PFSK-1 (cell line): ENCODE measurements around the gene NEDD9.

Experiments
- FOXP2 ChIP-seq: optimal IDR thresholded peaks from 2 replicates; pipeline ENCODE3; 2011; ENCODE audit warnings: borderline replicate concordance, control low read depth, inconsistent platforms; ENCODE audit not compliant: insufficient read depth; ENCODE audit errors: extremely low read length, extremely low read depth
- POLR2AphosphoS5 ChIP-seq: IDR thresholded peaks from 2 replicates; pipeline ENCODE4 v1.6.1; 2012; ENCODE audit warnings: low read depth, mild to moderate bottlenecking, control low read depth, low read length, moderate library complexity
- SIN3A ChIP-seq: IDR thresholded peaks from 2 replicates; pipeline ENCODE4 v1.6.1; 2012; ENCODE audit warnings: mild to moderate bottlenecking, low read length, moderate library complexity, borderline replicate concordance; ENCODE audit not compliant: insufficient read depth
- TAF1 ChIP-seq: IDR thresholded peaks from 2 replicates; pipeline ENCODE4 v1.6.1; 2012; ENCODE audit warnings: low read length, control low read depth, borderline replicate concordance; ENCODE audit not compliant: insufficient read depth
- TF ChIP-seq, protein P1 (sequence below), 2 experiments: IDR thresholded peaks; 2 replicates each; pipeline versions ENCODE4 v1.6.1 to v1.8.0; 2011 to 2012; ENCODE audit warnings: low read depth in 2 of 2, low read length in 2 of 2, control low read depth in 1 of 2, inconsistent platforms in 1 of 2, mild to moderate bottlenecking in 1 of 2, moderate library complexity in 1 of 2; ENCODE audit not compliant: insufficient read depth in 1 of 2

Gene NEDD9

DNA sequence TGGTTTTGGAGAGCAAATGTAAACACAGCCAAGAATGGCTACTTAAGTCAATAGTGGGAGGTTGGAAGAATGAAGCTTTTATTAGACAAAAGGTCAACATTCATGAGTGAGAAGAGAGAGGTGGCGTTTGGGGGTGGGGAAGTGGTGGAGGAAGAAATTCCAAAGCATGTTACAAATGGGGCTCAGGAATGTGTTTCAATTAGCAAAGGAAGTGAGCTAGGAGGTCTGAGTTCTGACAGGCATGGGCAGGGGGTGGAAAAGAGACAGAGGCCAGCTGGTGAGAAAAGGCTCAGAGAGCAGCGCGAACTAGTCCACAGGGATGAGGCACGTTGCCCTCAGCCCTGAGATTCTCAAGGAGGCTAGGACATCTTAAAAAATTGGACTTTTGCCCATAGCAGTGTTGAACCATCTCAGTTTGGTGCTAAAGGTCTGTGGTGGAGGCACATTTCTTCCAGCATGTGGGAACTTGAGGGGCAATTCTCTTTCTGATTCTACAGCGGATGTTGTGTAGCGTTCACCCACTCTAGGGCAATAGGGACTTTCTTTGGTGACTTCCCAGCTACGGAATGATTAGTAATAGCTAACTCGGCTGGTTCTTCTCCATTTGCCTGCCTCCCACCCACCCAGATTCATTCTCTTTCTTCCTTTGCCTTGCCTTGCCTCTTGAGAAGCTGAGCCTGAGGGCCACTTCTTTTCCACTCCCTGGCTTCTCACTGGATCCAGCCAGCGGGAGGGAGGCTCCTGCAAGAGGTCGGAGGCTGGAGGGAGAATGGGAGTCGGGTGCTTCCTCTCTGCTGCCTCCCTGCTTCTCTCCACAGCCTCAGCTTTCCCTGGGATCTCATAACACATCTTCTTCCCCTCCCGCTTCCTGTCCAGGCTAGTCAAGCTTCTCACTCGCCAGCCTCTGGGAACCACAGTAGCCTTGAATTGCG lies 45.1 kb upstream of the NEDD9 start:
- no peak for TF ChIP-seq FOXP2
- TF ChIP-seq SIN3A, result no peak; the same call in 1 of the 2 replicates
- no peak for TF ChIP-seq POLR2AphosphoS5
- TF ChIP-seq, protein P1, sequence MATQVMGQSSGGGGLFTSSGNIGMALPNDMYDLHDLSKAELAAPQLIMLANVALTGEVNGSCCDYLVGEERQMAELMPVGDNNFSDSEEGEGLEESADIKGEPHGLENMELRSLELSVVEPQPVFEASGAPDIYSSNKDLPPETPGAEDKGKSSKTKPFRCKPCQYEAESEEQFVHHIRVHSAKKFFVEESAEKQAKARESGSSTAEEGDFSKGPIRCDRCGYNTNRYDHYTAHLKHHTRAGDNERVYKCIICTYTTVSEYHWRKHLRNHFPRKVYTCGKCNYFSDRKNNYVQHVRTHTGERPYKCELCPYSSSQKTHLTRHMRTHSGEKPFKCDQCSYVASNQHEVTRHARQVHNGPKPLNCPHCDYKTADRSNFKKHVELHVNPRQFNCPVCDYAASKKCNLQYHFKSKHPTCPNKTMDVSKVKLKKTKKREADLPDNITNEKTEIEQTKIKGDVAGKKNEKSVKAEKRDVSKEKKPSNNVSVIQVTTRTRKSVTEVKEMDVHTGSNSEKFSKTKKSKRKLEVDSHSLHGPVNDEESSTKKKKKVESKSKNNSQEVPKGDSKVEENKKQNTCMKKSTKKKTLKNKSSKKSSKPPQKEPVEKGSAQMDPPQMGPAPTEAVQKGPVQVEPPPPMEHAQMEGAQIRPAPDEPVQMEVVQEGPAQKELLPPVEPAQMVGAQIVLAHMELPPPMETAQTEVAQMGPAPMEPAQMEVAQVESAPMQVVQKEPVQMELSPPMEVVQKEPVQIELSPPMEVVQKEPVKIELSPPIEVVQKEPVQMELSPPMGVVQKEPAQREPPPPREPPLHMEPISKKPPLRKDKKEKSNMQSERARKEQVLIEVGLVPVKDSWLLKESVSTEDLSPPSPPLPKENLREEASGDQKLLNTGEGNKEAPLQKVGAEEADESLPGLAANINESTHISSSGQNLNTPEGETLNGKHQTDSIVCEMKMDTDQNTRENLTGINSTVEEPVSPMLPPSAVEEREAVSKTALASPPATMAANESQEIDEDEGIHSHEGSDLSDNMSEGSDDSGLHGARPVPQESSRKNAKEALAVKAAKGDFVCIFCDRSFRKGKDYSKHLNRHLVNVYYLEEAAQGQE (IDR thresholded peaks at IDR 0.05; ENCODE audit: insufficient read depth in 1 of 2, low read depth in 2 of 2, low read length in 2 of 2), result no peak
- TF ChIP-seq TAF1, result no peak

DNA sequence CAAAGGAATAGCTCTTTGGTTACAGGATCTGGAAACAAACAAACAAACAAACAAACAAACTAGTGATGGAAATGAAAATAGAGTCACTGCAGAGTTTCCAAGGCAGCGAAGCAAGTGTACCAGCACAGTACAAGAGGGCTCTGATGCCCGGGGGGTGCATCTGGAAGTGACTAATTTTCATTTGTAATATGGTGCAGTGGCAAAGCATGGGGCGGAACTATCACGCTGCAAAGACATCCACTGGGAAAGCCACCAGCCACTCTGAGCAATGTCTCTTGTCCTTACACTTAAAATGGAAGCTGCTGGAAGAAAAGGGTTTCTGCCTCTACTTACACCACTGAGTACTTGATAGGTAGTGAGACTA lies 44.4 kb upstream of the NEDD9 start:
- TF ChIP-seq TAF1 (no peak), SIN3A (no peak), POLR2AphosphoS5 (no peak), FOXP2 (no peak)
- TF ChIP-seq, protein P1 (IDR thresholded peaks at IDR 0.05; ENCODE audit: insufficient read depth in 1 of 2, low read depth in 2 of 2, low read length in 2 of 2), result no peak

DNA sequence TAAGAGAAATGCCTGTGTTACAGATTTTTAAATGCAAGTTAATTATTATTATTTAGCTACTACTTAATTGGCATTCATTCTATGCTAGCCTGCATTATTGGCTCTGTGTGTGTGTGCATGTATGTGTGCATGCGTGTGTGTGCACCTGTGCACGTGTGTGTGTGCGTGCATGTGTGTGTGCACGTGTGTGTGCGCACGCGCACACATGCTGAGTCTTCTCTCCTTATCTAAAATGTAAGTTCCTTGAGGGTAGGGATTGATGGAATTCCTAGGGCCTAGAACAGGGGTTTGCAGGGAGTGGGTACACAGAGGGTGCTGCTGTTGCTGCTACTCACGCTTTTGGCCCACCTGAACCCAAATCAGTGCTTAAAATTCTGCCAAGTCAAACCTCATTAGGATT lies 43.8 kb upstream of the NEDD9 start:
- TF ChIP-seq, protein P1 (IDR thresholded peaks at IDR 0.05; ENCODE audit: insufficient read depth in 1 of 2, low read depth in 2 of 2, low read length in 2 of 2), result no peak
- TF ChIP-seq TAF1, result no peak
- TF ChIP-seq FOXP2, result no peak
- TF ChIP-seq SIN3A, result no peak
- no peak for TF ChIP-seq POLR2AphosphoS5

DNA sequence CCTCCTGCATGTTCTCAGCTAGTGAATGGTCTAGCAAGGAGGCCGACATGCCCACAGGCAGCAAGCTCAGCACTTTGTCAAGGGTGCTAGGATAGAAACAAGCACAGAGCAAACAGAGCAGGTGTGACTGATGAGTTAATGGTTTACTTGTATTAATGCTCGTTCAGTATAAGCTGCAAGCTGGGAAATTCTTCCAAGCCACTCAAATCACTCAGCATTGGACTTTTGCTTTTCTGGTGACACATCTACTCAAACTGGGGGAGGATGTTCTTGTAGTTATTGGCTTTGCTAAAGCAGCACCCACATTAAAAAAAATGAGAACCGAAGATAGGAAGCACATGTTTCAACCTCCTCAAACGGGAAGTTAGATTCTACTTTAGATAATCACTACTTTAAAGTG lies 43.1 kb upstream of the NEDD9 start:
- TF ChIP-seq FOXP2 (no peak), TAF1 (no peak), SIN3A (no peak), POLR2AphosphoS5 (no peak)
- TF ChIP-seq, protein P1 (IDR thresholded peaks at IDR 0.05; ENCODE audit: insufficient read depth in 1 of 2, low read depth in 2 of 2, low read length in 2 of 2), result no peak
